Stromal cell of bone marrow (primary cell): ENCODE results near the gene TMEM108.
A peak's percentile ranks its signal among the peaks of the same experiment; 100 is the strongest.

ENCODE experiments used
- DNase-seq: peaks from one replicate; pipeline ENCODE4 v3.0.0-alpha.2; 2012; ENCODE audit warnings: low read depth

Gene TMEM108

DNA sequence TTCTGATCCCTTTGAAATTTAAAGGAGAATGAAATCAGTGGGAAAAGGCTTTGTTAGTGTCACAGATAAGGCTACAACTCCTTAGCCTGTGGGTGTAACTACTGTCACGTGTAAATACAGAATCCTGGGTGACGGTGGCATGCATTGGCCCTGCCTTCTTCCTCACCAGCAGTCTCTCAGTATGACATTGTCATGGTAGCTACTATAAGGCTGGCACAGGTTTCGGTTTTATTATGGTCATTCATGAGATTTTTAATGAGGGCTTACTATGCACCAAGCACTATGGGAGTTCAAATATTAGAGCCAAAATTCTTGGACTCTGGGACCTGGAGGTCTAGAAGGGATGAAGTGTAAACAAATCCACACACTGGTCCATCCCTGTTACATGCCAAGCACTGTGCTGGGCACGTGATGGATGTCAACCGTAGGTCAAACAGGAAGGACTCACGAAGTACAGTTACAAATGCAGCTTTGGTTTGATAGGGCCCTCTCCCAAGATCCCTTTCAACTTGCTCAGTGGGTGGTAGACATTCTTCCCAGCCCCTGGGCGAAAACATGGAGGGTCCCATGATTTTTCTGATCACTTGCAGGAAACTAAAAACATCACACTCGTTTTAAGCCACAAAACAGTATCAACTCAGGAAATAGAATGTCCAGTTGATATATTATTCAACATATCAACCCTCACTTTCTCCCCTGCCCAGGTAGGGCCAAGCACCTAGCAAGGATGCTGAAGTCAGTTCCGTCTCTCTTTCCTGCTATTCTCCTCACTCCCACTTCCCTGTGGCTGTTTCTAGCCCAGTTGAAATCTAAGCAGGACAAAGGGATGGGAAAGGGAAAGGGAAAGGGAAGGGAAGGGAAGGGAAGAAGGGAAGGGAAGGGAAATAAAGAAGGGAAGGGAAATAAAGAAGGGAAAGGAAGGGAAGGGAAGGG is 387.0 kb downstream of the TMEM108 start:
- no peak for DNase-seq

DNA sequence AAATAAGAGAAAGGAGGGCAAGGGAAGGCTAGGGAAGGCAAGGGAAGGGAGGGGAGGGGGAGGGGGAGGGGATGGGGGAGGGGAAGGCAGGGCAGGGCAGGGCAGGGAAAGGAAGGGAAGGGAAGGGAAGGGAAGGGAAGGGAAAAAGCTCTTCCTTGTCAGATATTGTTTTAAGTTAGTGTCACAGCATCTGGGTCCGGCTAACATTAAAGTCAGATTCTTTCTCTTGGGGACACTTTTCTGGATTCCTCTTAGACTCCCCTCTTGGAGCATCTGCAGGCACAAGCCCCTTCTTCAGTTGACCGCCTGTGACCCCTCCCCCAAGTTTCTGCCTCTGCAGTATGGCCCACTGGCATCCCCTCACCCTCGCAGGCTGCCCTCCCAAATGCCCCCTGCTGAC is 387.7 kb downstream of the TMEM108 start:
- DNase-seq: no peak

DNA sequence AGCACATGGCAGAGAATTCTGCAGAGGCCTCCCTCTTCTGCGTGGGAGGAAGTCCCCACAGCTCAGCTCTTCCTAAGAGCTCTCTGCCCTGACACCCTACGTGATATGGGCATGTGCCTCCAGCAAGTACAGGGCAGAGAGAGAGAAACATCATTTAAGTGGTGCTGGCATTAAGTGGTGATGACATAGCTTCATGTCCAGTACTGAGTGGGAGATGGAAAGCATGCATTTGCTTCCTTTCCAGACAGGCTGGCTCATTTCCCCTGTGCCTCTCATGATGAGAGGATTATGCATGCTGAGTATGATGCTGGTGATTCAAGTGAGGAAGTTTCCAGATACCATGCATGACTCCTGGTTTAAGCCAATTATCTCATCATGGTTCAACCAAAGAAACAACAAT is 388.5 kb downstream of the TMEM108 start:
- peak; percentile 92 for DNase-seq

DNA sequence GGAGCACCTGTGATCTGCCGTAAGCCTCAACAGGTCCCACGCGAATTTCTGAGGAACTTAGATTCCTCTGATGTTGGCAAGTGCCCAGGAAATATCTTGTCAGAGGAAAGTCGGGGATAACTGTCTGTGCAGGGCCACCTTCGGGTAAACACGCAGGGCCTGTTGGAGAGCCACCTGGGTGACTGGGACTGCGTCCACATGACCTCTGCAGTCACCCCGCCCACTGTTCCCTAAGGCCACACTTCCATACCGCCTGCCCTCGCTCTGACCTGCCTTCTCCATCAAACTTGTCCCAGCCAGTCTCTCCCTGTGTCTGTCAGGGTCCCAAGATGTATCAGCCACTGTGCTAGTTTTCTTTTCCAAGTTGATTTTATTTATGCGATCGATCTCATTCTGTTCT is 390.4 kb downstream of the TMEM108 start:
- no peak for DNase-seq

DNA sequence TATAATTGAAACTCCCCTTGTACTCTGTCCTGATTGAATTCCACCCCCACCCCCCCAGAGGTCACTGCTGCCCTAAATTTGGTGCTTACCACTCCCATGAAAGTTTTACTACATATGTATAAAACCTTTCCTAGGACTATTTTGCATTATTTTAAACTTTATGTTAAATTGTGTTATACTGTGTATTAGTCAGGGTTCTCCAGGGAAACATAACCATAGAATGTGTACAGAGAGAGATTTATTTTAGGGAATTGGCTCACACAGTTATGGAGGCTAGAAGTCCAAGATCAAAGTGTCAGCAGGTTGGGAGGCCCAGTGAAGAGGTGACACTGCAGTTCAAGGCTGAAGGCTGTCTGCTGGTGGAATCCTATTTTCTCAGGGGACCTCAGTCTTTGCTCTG is 390.9 kb downstream of the TMEM108 start:
- no peak for DNase-seq

DNA sequence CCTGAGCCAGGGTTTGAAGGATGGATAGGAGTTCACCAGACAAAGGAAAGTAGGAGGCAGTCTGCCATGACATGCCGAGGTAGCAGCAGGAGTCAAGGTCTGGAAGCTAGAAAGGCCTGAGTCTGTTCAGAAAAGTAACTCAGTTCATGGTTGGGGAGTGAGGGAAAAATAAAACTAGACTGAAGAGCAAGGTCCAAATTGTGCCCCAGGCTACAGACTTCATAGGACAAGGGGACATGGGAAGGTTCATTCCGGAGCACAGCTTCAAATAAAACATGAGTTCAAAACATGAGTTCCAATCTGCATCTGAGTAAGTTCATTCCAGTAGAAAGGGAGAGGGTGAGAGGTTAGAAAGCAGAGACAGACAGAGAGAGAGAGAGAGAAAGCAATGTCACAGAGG is 401.4 kb downstream of the TMEM108 start:
- no peak for DNase-seq

DNA sequence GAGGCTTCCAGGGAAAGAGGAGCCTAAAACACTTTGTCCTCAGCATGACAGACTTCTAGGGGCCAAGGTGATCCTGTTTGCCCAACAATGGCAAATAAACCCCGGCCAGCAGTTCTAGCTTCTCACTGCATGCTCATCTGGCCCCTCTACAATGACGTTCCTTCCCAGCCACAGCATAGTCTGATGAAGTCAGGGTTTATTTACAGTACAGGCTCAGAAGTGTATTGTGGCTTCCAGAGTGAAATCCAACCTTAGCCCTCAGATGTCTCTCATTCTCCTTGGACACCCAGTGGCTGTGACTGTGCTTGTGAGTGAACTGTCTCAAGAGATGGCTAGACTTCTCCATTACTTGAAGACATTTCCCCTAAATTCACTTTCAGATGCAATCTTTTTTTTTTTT is 402.5 kb downstream of the TMEM108 start:
- DNase-seq: no peak

DNA sequence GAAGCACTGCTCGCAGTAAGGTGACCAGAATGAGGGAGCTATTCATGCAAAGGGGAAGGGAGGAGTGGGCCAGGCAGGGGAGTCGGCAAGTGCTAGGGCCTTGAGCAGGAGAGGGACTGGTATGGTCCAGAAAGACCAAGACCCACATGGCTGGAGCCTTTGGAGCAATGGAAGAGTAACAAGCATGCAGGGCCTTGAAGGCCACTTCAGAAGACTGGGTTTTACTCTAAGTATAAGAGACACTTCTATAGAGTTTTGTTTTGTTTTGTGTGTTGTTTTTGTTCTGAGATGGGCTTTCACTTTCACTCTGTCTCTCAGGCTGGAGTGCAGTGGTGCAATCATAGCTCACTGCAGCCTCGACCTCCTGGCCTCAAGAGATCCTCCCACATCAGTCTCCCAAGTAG is 403.7 kb downstream of the TMEM108 start:
- DNase-seq: no peak

DNA sequence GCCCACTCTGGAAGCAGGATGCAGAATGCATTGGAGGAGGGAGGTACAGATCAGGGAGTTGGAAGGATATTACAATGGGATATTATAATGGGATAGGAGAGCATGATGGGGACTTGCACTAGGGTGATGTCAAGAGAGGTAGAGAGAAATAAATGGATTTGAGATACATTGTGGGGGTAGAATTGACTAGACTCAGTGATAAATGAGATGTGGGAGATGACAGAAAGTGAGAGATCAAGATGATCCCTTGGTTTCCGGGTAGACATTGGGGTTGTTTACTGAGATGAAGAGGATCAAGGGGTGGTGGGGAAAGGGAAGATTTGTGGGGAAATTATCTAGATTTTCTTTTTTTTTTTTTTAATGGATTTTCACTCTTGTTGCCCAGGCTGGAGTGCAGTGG is 404.3 kb downstream of the TMEM108 start:
- no peak for DNase-seq

DNA sequence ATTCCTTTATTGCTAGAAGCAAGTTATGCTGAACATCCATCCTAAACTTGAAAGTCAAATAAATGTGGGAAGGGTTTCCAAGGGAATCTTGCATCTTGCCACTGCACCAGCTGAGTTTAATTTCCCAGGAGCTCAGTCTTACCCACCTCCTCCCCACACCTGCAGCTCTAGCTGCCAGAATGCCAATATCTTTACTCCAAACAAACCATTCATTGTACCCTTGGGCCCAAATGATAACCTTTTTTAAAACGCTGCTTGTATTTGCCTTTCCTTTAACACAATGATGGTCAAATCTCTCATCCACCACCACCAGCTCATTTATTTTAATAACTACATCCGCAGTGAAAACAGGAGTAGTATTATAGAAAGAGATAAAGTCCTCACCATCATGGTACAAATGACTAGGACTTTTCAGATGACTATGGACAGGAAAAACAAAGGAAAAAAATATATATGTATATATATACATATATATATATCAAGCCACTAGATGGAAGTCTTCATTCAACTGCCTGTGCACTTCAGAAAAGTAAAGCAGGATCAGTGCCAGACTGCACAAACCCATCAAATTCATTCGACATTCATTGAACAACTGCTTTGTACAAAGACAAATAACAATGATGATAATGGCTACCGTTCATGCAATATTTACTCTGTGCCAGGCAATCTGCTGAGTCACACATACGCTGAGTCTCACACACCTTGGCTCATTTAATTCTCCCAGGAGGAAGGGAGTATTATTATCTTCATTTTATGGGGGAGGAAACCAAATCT is 405.6 kb downstream of the TMEM108 start:
- no peak for DNase-seq

DNA sequence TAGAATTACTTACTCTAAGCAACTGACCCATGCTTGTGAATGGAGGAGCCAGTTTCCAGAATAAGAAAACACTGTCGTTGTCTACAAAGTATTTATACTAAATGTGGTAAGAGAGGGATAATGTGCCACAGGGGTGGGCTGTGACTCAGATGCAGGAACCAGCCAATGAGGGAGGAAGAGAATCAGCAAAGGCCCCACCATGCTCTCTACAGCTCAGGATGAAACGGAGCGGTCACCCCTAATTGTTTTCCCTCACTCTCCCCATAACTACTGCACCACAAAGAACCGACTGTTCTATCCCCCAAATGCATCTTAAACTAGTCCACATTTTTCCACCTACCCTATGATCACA is 406.2 kb downstream of the TMEM108 start:
- no peak for DNase-seq

DNA sequence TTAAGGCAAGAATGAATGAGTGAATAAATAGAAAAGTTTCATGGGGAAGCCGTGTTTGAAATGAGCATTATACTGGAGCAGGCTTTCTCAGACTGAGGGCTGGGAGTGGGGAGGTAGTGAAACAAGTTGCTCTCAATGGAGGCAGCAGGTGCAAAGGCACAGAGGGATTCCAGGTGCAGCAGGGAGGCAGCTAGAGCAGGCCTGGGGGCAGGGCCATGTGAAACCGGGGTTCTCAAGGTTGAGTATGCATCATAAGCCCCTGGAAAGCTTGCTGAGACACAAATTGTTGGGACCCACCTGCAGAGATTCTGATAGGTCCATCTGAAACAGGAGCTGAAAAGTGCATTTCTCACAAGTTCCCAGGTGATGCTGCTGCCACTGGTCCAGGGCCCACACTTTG is 406.9 kb downstream of the TMEM108 start:
- no peak for DNase-seq
